HG03025 (cell line): ENCODE measurements around the gene HIPK2.

Source experiments
- ATAC-seq: cut with Tn5 transposase; IDR thresholded peaks from one replicate; pipeline ENCODE4 v1.9.1; 2021; ENCODE audit warnings: mild to moderate bottlenecking, moderate library complexity; ENCODE audit not compliant: unreplicated experiment, low FRiP score

Gene HIPK2

DNA sequence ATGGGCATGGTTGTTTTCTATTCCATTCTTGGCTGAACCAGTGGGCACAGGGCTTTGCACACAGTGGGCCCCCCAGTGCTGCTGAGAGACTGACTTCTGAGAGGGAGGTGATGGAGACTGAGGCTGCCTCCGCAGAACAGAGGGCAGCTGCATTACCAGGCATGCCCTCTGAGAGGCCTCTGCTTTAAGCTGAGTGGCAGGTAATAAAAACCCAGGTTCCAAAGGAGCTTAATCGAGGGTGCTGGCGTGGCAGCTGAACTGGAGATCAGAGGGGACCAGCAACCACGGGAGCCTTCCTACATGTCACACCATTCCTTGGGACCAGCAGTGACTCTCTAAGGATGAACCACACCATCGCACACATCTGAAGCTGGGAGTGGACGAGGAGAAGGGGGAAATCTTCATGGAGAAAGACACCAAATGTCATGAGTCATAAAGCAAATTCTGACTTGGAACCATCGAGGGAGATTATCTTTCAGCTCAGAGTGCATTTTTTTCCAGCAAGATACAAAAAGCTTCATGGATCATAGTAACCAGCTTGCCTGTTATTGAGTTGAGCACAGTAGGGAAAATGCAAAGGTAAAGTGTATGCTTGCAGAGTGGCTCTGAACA is 24.6 kb downstream of the HIPK2 start:
- no peak for ATAC-seq

DNA sequence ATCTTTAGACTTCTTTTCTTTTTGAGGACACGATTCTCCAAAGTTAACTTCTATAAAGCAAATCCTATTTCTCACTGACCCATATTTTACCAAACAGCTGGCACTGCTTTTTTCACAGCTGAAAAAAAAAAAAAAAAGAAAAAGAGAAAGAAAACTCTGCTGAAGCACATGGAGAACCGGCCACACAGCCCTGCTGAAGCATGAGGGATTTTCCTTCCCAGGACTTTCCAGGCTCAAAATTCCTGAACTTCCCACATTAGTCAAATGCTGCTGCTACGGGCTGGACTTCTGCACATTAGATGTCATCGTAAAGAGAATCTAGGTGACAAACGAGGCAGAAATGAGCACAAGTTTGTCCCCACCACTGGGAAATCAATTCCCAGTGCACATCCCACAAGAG is 25.2 kb downstream of the HIPK2 start:
- ATAC-seq, result no peak

- no peak for ATAC-seq
Observed at GRCh38 chr7:139752148-139752547, 25.6 kb downstream of the HIPK2 start.

DNA sequence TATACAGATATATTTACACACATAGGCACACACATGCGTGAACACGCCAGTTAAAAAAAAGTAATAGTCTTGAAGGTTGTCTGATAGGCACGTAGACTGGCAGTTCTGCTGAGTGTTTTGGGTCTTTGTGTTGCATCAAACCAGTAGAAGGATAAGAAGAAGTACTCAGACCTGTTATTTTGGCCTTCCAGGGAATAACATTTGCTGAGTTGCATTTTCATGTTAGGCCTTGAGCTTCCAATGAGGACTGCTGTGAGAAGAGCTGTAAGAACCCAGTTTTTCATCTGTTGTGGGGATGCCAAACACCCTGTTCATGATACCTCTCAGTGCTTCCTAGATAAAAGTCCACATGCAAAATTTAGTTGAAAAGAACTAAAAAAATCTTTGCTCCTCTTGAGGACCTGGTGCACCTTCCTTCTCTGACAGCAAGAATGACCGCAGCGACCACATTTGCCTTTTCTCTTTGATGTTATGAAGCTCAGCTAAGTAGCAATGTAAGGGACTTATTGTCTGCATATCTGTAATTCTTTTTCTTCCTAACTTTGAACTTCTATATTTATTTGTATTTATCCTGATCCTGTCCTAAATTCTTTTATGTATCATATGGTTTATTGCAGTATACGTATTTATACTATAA is 27.2 kb downstream of the HIPK2 start:
- ATAC-seq, result no peak

GRCh38 chr7:139749545-139749944 is 28.3 kb downstream of the HIPK2 start:
- ATAC-seq, result no peak

DNA sequence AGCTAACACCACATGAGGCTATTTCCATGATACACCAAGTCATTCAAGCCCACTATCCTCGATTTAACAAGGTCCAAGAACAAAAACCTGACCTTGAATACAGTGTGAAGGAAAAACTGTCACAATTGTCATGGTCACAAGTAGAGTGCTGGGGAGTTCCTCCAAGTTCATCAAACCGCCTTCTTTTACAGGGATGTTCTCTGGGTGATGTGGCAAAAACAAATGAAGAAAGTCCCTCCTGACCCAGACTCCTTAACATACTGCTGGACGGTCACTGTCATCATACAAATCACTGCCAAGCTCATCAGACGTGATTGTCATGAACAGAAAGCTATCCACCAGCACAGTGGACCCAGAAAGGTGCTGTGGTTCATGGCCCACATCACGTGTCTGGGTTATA is 28.9 kb downstream of the HIPK2 start:
- no peak for ATAC-seq

GRCh38 chr7:139748373-139748765 is 29.4 kb downstream of the HIPK2 start:
- ATAC-seq, result no peak

- no peak for ATAC-seq
Observed at GRCh38 chr7:139747662-139748372, 30.0 kb downstream of the HIPK2 start.

- ATAC-seq, result no peak
Observed at GRCh38 chr7:139746652-139747051, 31.1 kb downstream of the HIPK2 start.

DNA sequence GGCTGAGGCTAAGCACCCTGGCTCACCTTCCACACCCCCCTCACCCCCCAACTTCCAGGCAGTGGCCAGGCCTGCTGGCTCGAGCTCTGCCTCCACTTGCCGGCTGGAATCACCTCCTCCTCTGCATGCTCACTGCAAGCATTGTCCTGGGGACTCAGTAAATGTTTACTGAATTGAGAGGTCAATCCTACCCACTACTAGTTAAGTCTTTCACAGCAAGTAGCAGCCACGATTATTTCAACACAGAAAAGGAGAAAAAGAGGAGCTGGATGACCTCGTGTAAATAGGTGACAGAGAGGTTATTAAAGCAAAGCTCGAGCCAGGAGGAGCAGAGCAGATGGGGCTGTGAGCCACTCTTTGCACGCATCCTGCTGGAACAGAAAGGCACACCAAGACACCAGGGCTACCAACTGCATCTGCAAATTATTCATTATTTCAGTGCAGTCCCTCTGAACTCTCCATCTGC is 32.1 kb downstream of the HIPK2 start:
- ATAC-seq, result no peak

DNA sequence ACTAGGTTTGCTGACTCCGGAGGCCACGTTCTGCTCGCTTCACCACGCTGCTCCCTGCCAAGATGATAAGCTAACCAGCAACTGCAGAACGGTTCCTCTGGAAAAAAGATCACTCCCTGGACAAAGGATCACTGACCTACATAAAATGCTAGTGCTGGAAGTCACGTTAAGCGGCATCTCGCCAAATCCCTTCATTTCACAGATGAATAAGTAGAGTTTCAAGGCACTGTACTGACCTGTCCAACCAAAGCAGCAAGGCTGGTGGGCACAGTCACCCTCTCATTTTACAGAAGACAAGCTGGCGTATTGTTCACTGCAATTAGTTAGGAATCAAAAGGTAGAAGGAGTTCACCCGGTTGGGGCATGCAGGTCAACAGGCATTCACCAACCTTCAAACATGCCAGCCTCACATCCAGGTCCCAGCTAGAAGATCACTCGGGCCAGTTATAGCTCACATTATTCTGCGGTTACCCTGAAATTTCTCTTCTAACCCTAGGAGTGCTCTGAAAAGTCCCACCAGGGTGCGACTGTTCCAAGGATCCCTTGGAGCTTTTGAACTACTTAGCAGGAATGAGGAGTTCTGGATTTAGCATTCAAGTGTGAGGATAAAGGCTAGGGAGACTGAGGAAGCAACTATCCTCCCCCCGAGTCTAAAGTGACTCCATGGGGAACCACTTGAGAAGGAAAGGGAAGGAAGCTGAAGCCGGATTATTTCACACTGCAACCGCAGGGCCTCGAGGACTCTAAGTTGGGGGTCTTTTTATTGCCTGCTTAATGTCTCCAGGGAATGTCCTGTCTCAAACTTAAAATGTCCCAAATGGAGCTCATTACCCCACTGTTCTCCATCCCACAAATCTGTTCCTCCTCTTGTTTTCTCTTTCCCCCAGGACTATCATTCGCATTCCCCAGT is 32.8 kb downstream of the HIPK2 start:
- no peak for ATAC-seq

DNA sequence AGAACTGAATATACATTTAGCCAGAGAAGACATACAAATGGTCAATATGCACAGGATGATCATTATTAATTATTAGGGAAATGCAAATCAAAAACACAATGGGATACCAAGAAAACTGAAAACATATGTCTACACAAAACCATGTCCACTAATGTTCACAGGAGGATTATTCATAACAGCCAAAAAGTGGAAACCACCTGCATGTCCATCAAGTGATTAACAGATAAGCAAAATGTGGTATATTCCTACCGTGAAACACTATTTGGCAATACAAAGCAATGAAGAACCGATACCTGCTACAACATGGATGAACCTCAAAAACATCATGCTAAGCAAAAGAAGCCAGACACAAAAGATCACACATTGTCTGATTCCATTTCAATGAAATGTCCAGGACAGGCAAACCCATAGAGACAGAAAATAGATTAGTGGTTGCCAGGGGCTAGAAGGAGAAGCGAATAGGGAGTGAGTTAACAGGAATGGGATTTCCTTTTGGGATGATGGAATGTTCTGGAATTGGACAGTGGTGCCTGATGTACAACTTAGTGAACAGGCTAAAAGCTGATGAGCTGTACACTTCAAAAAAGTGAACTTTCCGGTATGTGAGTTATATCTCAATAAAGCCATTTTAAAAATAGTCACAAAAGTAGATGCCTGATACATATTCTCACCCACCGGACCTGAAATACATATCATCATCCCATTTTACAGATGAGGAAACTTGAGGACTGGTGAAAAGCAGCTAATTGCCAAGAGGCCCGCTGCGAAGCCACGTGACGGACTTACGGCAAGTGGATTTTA is 33.6 kb downstream of the HIPK2 start:
- ATAC-seq, result no peak

DNA sequence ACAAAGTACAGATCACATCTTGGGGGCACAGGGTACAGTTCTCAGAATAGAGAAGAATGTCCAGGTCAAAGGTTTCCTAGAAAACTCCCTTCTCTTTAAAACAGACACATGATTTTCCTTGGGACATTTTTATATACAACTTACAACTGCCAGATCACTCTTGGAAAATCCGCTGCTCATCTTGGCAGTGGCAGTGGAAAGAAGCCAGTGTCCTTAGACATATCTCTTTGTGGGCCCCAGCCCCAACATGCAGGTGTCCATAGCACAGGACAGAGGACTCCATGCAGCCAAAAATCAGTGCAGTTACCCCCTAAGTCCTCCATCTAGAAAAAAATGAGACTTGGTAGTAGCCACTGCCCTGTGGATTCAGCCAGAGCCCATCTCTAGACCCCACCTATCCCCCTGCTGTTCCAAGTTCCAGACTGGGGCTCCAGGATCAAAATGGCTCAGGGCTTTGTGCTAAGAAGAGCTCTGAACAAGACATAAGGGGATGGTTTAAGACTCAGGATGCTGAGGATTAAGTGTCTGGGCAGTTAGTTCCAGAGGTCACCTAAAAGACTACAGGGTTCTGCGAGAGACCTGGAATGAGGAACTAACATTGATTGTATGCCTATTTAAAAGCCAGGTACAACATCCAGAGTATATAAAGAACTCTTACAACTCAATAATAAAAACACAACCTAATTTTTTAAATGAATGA is 34.4 kb downstream of the HIPK2 start:
- no peak for ATAC-seq

DNA sequence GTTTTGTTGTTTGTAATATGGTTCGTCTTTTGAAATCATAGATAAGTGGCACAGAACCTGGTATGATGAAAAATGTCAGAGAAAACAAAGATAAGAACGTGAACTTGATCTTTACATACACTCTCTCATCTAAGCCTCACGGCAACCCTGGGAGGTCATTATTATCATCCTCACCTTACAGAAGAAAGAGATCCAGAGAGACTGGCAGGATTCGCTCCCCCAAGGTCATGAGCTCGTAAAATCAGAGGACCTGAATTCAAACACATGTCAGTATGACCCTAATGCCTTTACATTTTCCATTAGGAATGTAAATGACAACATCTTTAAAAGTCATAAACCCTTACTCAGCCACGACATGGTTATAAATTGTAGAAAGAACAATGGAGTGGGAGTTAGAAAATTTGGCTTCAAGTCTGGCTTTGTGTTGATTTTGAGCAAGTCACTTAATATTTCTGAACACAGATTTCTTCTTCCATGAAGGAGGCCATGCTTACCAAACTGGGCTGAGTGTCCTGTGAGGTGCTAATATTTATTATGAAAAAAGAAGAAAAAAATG is 35.9 kb downstream of the HIPK2 start:
- no peak for ATAC-seq

- no peak for ATAC-seq
Observed at GRCh38 chr7:139741239-139741638, 36.6 kb downstream of the HIPK2 start.

GRCh38 chr7:139739863-139740597 is 37.8 kb downstream of the HIPK2 start:
- no peak for ATAC-seq

DNA sequence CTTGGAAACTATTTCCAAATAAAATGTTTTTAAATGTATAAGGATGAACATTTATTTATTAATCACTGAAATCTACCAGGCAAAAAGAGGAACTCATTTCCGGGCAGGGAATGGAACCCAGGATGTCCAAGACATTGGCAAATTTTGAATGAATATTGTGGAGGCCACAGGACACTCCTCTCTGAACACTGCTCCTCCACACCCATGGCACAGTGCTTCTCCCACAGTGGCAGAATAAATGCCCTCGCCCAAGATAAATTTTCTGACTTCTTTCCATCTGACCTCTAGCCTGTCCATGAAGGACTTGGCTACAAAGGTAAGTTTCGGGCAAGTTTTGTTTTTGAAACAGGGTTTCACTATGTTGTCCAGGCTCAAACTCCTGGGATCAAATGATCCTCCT is 39.0 kb downstream of the HIPK2 start:
- no peak for ATAC-seq

- no peak for ATAC-seq
Observed at GRCh38 chr7:139738101-139738489, 39.7 kb downstream of the HIPK2 start.
